ENCODE data around the gene DLX5.
A peak's percentile ranks its signal among the peaks of the same experiment; 100 is the strongest.

The DLX5 gene

DNA sequence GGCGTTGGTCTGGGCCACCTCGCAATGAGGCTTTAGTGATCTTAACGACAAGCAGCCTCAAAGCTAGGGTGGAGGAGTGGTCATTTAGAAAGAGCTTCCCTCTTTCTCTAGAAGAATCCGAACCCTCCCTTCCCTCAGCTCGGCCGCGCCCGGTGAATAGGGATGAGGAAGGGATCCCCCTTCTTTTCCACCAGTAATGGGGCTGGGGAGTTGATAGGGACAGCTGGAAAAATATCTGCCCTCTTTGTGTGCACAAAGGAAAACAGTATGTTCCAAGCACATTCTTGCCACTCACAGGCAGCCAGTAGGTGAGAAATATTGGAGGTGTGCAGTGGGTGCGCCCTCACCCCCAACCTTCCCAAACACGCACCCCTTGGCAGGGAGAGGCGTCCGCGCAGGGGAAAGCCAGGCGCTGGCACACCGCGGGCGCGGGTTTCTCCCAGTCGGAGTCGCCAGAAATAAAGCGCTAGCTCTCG lies 6.5 kb downstream of the DLX5 start:
- DNase-seq, result no peak

DNA sequence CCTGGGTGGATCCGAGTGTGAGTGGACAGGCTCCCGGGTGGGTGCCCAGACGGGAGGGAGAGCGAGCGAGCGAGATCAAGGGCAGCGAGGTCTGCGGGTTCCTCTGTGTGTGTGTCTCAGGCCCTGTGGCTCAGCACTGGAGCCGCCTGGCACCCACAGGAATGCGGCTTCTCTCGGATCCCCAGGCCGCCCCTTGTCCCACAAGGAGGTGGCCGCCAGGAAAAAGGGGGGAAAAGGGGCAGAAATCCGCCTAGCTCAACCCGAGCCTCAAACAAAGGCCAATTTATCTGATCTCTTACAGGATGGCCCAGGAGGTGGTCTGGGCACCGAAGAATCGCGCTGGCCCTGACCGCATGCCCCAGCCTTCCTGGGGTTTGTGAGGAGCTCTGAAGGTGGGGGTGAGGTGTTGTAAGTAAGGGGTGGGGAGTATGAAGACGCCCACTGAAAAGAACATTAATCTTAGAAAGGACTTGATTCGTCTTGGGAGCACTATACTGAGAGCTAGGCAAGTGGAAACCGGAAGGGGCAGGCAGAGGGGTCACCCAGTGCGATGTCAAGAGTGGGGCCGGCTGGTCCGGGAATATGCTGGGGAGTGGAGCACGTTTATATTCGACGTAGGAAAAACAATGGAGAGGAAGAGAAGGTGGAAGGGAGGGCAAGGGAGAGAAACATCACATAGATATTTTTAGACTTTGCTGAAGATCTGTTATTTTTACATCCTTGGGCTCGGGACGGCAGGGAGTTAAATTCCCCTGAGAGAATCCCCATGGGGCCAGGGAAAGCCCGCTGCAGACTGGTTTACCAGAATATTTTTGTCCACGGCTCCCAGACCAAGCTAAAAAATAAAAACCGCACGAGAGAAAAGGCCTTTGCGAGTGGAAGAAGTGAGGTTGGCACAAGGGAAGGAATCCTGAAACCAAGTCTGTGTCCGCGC lies 7.2 kb downstream of the DLX5 start:
- DNase-seq, result no peak

DNA sequence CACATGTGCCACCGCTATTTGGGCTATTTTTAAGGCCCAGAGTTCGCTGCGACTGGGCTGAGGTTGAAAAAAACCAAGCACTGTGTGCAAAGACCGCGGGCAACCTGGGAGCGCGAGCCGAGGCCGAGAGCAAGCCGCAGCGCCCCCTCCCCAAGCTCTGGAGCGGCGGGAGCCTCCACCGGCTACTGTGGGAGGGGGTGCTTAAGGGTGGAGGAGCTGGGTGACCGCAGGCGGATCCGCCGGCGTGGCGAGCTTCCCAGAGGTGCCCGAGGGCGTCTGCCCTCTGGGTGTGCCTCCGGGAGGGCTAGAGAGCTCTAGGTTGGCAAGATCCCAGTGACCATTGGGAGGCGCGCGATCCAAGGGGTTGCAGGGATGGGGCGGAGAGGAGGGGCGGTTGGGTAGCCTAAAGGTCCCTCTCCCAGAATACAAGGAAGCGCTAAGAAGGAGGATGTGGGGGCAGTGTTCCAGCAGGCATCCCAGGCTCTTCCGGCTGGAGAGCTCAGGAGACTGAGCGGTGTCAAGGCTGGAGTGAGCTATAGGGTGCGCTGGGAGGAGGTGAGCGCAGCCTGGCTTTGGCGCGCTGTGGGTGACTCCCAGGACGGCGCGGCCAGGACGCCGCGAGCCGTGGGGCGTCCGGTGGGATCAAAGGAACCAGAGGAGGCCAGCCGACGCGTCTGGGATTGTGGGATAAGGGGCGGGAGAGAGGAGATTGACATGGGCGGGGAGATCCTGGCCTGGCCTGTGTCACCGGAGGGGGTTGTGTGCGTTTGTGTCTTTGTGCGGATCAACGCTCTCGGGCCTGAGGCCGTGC lies 8.0 kb downstream of the DLX5 start:
- DNase-seq, result peak; percentile 41

DNA sequence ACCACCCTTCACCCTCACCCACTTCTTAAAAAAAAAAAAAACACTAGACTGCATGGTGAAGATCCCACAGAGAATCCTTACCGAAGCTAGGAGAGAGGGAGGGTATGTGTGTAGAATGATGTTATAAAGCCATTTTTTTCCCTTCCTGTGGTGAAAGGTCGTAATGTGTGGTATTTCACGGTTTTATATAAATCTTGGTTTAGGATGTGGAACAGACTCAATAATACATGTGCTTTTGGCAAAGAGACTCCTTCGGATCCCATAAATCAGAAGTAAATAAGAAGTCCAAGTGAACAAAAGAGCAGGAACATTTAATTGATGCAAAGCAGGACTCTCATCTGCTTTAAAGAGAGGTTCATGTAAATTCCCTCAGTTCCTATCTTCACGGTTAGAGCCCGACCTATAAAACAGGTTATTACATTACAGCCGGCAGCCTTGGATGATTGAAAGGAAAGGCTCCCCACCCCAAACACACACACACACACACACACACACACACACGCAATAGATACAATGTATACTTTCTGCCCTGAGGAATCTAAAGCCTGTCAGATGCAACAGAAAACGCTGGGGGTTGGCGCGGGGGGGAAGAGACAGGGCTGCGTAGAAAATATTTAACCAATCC lies 8.8 kb downstream of the DLX5 start:
- no peak for DNase-seq

DNA sequence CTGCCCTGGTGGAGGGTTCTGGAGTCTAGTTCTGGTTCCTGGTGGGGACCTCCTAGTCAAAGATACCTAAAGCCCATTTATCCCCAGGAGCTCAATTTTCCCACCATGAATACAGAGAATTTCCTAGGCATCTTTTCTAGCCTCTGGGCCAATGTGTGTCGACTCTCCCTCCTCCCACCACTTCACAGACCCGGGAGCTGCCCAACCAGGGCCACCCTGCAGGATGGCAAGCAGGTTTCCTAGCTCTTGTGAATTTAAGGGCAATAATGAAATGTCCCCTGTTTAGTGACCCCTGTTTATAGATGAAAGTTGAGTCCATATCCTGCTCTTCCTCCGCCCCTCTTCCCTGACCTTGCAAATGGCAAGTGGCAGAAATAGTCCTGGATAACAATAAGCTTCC lies 9.4 kb downstream of the DLX5 start:
- DNase-seq, result no peak

DNA sequence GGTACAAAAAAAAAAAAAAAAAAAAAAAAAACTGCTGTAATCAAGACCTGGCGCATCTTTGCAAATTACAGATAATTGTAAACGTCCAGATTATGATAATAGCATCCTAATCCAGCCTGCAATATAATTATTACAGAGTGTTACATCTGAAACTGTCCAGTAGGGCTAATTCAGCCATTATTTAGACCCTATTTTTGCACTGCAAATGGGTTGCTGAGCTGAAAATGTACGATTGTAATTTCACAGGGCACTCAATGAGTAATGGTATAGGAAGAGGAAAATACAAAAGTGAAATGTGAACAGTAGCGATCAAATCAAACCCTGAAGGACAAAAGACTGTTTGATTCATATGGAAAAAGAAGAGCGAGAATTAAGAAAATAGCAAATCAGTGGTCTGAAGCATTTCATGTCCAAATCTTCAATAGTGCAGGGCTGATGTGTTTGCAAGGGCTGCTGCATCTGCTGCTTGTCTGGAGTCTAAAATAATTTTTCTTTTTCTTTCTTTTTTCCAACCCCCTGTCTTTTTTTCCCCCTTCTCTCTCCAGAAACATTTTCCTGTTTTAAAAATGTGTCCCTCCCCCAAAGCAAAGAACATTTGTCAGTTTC lies 10.4 kb downstream of the DLX5 start:
- no peak for DNase-seq

DNA sequence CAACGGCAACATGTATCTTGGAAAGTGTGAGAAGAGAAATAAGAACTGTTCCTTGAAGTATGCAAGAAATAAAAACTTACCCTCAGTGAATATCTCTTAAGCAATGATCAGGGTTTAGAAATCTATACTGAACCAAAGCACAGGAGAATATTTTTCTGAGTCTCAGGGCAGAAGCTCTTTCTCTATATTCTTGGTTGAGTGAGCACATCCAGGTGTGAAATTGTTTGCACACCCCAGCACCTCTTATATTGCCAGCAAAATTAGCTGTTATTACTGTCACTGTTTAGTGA lies 10.8 kb downstream of the DLX5 start:
- DNase-seq, result no peak

DNA sequence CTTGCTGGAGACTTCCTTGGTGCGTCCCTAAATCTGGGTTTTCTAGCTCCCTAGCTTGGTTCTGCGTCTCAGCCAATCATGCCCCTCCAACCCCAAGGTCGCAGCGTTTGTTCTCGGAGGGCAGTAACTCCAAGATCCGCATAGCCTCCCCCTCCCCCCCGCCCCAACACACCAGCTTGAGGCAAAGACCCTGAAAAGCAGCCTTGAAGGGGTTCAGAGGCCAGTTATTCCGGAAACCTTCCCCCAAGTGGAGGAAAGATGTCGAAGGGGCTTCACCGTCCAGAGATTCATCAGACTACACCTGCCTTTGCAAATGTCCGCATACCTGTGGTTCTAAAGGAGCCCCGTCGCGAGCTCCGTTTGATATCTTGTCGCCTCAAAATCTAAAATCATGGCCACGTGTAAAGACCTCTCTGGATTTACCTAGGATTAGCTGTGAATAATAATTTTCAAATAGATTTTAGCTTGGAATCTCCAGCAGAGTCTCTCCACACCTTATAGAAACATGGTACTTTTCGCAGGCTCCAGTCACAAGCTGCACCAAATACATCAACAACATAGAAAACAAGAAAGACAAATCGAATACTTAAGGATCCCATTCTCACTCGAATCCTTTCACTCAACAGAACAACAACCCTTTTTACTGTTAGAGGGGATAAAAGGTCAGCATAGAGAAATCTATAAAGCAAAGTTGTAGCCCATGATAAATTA lies 11.3 kb downstream of the DLX5 start:
- no peak for DNase-seq

DNA sequence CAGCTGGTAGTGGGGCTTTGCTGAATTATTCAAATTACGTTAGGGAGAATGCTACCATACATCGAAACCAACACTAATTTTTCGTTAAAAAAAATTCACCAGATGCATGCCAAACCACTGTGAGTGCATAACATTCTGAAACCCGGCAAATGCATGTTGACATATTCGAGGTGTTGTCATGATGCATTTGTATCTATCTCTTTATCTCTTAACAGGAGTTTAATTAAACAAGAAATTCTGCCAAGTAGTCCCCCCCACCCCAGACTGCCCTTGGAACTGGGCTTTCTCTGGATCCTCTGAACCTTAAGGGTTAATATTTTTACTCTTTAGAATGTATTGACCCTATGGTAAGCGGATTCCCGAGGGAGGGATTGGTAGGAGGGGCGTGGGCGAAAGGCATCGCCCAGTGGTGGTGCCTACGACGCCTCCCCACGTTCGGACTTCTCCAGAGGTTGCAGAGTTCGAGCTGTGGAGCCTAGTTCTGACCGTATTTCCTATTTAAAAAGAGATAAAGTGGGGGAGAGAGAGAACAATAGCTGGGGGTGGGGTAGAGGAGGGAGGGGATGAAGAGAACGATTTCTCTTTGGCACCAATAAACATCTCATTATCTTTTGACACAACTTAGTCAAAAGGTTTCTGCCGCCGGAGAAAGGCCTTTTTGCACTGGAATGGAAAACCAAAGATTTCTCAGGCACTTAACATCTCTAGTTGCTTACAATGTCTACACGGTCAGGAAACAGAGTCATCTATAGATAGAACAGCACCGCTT lies 12.1 kb downstream of the DLX5 start:
- DNase-seq, result no peak

DNA sequence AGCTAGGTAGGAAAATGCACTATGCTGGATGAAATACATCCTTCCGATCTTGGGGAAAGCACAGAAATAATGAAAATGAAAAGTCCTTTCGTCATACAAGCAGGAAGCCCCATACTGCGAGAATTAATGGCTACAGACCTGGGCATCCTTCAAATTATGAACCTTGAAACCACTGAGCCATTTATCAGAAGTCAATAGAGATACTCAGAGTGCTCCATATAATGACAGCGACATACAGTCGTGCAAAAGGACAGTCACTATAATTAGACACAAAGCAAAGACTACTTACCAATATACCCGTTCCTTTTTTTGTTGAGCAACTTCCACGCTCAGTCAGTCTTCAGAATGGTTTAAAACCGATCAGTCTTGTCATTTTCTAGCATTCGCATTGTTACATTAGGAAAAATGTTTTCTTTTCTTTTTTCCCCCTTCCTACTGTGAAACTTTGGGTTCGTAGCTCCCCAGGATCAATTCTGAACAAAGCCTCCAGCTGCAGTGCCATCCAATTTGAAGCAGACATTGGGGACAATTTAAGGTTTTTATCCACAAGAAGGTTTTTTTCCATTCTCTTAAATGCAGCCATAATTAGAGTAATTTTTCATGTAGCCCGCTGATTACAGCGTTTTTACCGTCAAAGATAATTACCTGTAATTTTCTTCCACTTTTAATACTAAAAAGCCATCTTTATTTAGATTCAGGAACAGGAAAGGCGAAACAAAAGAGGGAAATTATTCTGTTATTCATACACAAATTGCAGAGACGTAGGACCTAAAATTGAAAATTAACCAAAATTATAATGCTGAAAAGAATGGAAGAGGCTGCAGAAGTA lies 12.9 kb downstream of the DLX5 start:
- no peak for DNase-seq

DNA sequence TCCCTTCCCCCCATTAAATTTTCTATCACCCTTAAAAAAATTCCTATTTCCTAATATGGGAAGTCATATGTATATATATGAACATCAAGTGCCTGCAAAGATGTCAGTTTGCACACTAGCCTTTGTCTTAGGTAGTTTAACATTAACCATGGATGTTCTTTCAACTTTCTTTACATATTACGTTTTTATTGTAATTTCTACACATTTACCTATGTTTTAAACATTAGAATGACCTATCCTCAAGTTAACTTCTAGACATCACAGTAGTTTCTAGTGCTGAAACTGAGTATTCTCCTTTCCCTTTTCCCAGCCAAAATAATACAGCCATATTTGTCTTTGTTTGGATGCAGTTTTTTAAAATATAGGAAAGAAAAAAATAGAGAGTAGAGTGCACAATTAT lies 13.5 kb downstream of the DLX5 start:
- no peak for DNase-seq

DNA sequence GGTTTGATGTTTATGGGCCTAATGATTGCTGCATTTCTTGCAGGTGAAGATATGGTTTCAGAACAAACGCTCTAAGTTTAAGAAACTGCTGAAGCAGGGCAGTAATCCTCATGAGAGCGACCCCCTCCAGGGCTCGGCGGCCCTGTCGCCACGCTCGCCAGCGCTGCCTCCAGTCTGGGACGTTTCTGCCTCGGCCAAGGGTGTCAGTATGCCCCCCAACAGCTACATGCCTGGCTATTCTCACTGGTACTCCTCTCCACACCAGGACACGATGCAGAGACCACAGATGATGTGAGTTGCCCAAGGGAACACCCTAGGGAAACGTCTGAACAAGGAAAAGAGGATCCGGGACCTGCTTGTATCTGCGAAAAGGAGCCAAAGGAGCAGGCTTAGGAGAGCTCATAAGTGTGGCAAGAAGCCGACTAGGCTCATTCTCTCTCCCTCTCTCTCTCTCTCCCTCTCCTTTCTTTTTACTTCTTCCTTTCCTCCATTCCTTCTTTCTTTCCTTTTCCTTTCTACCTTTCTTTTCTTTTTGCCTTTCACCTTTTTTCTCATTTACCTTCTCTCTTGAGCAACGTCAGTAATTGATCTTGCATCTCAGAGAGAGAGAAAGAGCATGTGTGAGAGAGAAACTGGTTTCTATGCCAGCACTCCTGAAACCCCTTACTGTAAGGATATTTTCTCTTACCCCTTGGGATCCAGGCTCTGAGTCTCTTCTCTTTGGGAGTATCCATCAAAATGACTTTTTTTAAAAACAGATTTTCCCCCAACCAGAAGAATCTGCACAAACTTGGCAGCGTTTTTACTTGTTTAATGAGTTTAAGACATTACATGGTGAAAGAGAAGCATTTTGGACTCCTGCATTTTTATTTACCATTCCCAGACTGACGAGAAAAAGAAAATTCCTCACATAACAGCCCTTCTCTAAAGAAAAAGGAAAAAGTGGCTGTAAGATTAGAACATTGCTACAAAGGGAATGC lies 14.6 kb downstream of the DLX5 start:
- no peak for DNase-seq

DNA sequence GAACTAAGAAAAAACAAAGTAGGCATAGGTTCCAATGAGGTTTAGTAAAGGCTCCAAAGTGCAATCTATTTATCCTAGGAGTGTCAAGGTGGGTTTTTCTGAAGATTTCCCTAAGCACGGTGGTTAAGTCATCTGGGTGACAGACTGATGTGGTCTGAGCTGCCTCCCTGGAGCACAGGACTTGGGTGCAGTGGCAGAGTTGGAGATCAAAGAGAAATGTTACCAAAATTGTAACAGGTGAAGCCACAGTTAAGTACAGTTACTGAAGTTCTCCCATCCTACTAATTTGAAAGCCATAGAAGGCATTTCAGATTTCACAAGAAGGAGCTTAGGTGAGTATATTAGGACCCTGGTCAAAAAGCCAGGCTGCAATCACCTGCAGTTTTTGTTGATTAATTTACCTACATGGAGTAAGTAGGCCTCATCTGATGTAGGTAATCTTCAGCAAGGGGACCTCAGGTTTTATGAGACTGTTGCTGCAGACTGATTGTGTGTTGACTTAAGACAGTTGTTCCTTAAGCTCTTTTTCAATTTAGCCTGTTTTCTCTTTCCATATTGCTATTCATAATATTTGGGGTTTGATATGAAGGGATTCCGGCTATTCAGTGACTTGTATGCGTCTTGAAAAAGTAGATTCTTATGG lies 16.2 kb downstream of the DLX5 start:
- DNase-seq, result no peak

DNA sequence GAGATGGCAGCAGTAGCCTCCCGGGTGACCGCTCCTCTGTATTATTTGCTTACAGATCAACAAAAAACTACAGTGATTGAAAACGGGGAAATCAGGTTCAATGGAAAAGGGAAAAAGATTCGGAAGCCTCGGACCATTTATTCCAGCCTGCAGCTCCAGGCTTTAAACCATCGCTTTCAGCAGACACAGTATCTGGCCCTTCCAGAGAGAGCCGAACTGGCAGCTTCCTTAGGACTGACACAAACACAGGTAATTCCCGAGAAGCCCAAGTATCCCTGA lies 17.1 kb downstream of the DLX5 start:
- DNase-seq, result no peak

DNA sequence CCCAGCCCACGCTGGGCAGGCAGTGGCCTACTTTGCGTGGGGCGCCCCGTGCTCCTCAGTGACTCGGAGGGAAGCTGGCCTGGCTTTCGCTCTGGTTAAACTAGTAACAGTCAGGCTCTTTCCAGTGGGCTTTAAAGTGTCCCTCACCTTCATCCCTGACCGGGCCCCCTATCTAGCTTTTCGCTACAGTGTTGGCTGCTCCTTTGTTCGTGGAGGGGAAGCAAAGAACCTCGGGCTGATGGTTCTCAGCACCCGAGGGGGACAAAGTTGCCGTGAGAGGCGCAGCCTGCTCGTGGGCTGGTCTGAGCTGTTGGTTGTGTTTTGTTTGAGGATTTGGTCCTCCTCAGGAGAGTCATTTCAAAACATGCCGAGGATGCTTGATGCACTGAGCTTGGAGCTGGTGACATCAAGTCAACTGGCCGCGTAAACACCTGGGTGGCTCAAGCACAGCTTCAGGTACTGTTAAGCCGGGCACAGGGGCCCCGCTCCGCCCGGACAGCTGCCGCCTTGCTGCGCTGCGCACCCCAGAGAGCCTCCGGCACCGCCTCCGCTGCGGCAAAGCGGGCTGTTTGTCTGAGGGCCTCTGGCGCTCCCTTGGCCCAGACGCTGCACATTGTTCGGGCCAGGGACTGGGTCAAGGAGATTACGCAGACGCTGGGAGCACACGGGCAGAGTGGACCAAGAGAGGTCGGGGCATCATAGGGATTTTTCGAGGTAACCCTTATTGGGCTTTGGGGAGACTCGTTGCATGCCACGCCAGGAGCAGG lies 17.6 kb downstream of the DLX5 start:
- DNase-seq, result no peak

DNA sequence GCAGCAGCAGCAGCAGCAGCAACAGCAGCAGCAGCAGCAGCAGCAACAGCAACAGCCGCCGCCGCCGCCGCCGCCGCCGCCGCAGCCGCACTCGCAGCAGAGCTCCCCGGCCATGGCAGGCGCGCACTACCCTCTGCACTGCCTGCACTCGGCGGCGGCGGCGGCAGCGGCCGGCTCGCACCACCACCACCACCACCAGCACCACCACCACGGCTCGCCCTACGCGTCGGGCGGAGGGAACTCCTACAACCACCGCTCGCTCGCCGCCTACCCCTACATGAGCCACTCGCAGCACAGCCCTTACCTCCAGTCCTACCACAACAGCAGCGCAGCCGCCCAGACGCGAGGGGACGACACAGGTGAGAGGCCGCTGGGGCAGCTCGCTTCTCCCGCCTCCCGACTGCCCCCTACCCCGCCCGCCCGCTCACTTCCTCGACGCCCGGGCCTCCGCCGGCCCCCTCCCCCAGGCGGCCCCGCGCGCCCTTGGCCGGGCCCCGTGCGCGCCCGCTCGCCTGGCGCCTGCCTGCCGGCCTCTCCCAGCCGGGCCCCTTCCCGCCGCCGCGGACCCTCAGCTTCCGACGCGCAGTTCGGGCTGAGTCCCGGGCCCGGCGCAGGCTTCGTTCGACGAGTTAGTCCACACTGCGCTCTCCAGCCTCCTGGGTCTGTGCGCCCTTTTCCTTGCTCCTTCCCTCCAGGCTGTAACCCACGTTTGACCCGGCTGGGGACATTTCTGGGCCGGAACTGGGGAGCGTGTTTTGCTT lies 18.4 kb downstream of the DLX5 start:
- peak; percentile 35 for DNase-seq

DNA sequence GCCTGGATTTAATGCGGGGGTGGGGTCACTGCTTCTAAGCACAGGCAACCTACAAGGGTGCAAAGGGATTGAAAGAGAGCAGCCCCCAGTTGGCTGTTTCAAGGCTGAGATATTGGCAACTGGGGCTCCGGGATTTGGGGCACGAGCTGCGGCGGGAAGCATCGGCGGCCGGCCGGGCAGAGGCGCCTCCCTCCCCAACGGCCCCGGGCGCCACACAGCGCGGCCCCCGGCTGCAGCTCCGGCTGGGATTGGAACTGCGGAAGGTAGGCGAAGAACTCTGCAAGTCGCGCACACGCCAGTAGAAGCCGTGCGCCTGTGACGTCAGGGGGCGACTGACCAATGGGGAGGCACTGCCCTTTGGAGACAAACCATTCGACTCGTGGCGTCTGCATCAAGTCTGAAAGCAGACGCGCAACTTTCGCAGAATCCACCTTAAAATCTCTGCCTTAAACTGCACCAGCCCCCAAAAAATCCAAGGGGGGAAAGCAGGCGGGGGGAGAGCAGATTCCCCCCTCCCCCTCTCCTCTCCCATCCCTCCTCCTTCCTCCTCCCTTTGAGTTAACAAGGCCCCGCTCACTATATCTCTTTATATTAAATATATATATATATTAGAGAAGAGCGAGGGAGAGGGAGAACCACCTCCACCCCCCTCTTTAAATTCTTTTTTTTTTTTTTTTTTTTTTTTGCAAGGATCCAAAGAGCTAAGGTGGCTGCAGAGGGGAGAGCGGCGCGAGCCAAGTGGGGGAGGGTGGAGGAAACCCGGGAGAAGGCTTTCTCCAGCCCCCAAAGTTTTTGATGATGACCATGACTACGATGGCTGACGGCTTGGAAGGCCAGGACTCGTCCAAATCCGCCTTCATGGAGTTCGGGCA lies 19.2 kb downstream of the DLX5 start, which contains the start of gene DLX6:
DLX6 (plus strand) TSS at position 371 of the 872 bp plus-strand sequence; CDS start at position 796, 425 bp downstream.
- peak; percentile 65 for DNase-seq
